Esophagus squamous epithelium (tissue), 5 donors: ENCODE results near the gene IMMP2L. TPM values are rescaled to one million over a fixed set of nuclear protein-coding genes. Genes with fewer than 3 reads are reported as not detected.

Experiments
- DNase-seq: peaks from one replicate; lab custom pipeline; 2025; lab: John Stamatoyannopoulos, UW
- H3K27ac ChIP-seq, 4 donors: fragments of 200-600 bp; sonication (generic); one replicate each; pipeline ENCODE4 v1.5.1; 2016 to 2019; ENCODE audit warnings: mild to moderate bottlenecking in 1 of 4
- H3K27me3 ChIP-seq, 4 donors: fragments of 200-600 bp; sonication (generic); 1 replicate in 3 of 4; 2 replicates in 1 of 4; pipeline versions ENCODE4 v1.5.1 to v1.6.0; 2017 to 2021; ENCODE audit warnings: antibody characterized with exemption in 1 of 4
- H3K36me3 ChIP-seq, 3 donors: fragments of 200-600 bp; sonication (generic); one replicate each; pipeline ENCODE4 v1.5.1; 2016 to 2019
- H3K4me1 ChIP-seq, 3 donors: fragments of 200-600 bp; sonication (generic); one replicate each; pipeline ENCODE4 v1.5.1; 2017 to 2019
- H3K4me3 ChIP-seq, 4 donors: fragments of 200-600 bp; sonication (generic); 1 replicate in 3 of 4; 2 replicates in 1 of 4; pipeline ENCODE4 v1.5.1; 2016 to 2019; ENCODE audit warnings: mild to moderate bottlenecking in 2 of 4, moderate library complexity in 1 of 4
- H3K9me3 ChIP-seq, 3 donors: fragments of 200-600 bp; sonication (generic); one replicate each; pipeline ENCODE4 v1.5.1; 2016 to 2019
- CTCF ChIP-seq, 6 experiments: fragments of 450-650 bp in 4 of 6; fragments of 200-600 bp in 2 of 6; sonication (generic) in 2 of 6; IDR thresholded peaks; one replicate each; pipeline ENCODE4 v1.5.1; 2016 to 2019; ENCODE audit warnings: antibody characterized with exemption in 6 of 6, mild to moderate bottlenecking in 4 of 6, moderate library complexity in 4 of 6
- POLR2A ChIP-seq, 4 donors: fragments of 450-650 bp; IDR thresholded peaks; one replicate each; pipeline ENCODE4 v1.6.1; 2017; ENCODE audit warnings: antibody characterized with exemption in 4 of 4, mild to moderate bottlenecking in 4 of 4, moderate library complexity in 3 of 4
- WGBS, 2 donors: methylation state at CpG; one replicate each; pipeline ENCODE4 v1.1.5; 2018; 5-methylcytosine and 5-hydroxymethylcytosine counted together
- intact Hi-C: fragments of 100-400 bp; cut with DNase I; formaldehyde crosslinking; loops from one replicate; pipeline ENCODE4 v1.15.0; 2022
- total RNA-seq, 4 donors: library from RNA; depleted of rRNA; stranded (reverse); fragments of >200 nt; gene quantifications; one replicate each; pipeline ENCODE4 v1.1.0, GENCODE V29; 2016
- donor health status: DM: yes; HTN: yes; CAD: no.

The IMMP2L gene
- total RNA-seq, 4 donors from 2014 or later = 1.6 to 21.7 (median 5.4) TPM

GRCh38 chr7:111485701-111486380, 76.5 kb downstream of the IMMP2L start:
- intact Hi-C loops = loop anchor here (5.0 kb wide), 1 partner anchor 394 kb away; the partner anchor contains the start of gene LRRN3
- DNase-seq = no peak
- Histone ChIP-seq H3K4me1 (no peaks in the 10 kb centered on the region), H3K4me3 (no peak overlapping the region), H3K27ac (no peak overlapping the region), H3K9me3 (no peaks in the 10 kb centered on the region), H3K27me3 (no peaks in the 10 kb centered on the region), H3K36me3 (no peaks in the 10 kb centered on the region)
- WGBS, 2 donors = 81 to 88% methylated on average over 4 of the region's 4 CpGs
- TF ChIP-seq POLR2A (IDR thresholded peaks at IDR 0.05) (no peak), CTCF (IDR thresholded peaks at IDR 0.05) (no peak)

GRCh38 chr7:111483078-111483477, 79.2 kb downstream of the IMMP2L start:
- H3K27me3 ChIP-seq = no peaks in the 10 kb centered on the region
- TF ChIP-seq CTCF (IDR thresholded peaks at IDR 0.05) (no peak), POLR2A (IDR thresholded peaks at IDR 0.05) (no peak)
- H3K4me1 ChIP-seq = no peaks in the 10 kb centered on the region
- 71 to 96% methylated on average over 2 of the region's 2 CpGs for WGBS, 2 donors
- intact Hi-C loops = no loop called here
- no peaks in the 10 kb centered on the region for H3K36me3 ChIP-seq
- no peak overlapping the region for H3K27ac ChIP-seq
- no peak overlapping the region for H3K4me3 ChIP-seq
- DNase-seq = no peak
- no peaks in the 10 kb centered on the region for H3K9me3 ChIP-seq

GRCh38 chr7:111477462-111478225, 84.6 kb downstream of the IMMP2L start:
- no peak for TF ChIP-seq POLR2A (IDR thresholded peaks at IDR 0.05)
- TF ChIP-seq CTCF (IDR thresholded peaks at IDR 0.05) = no peak
- no peaks in the 10 kb centered on the region for H3K4me1 ChIP-seq
- no peaks in the 10 kb centered on the region for H3K27me3 ChIP-seq
- intact Hi-C loops = no loop called here
- no peaks in the 10 kb centered on the region for H3K36me3 ChIP-seq
- DNase-seq = no peak
- H3K27ac ChIP-seq = no peak overlapping the region
- no peaks in the 10 kb centered on the region for H3K9me3 ChIP-seq
- no peak overlapping the region for H3K4me3 ChIP-seq
- WGBS, 2 donors = 95 to 96% methylated on average over 4 of the region's 4 CpGs

GRCh38 chr7:111476586-111477293, 85.6 kb downstream of the IMMP2L start:
- TF ChIP-seq POLR2A (IDR thresholded peaks at IDR 0.05) (no peak), CTCF (IDR thresholded peaks at IDR 0.05) (no peak)
- Histone ChIP-seq H3K4me3 (no peak overlapping the region), H3K4me1 (no peaks in the 10 kb centered on the region), H3K27ac (no peak overlapping the region), H3K27me3 (no peaks in the 10 kb centered on the region), H3K36me3 (no peaks in the 10 kb centered on the region), H3K9me3 (no peaks in the 10 kb centered on the region)
- WGBS, 2 donors = 64 to 65% methylated on average over 2 of the region's 2 CpGs
- intact Hi-C loops = no loop called here
- no peak for DNase-seq
